ENCODE measurements around the gene FLOT2.
A peak's percentile ranks its signal among the peaks of the same experiment; 100 is the strongest.
"Not testable (repeated sequence)": the region's sequence is repeated elsewhere in the genome, so short reads cannot be mapped to it uniquely, and the experiment has no call there.

Gene FLOT2

GRCh38 chr17:28907709-28908475 is 10.4 kb upstream of the FLOT2 start:
- Histone ChIP-seq H3K36me3 (peaks cover 71% of the 10 kb centered on the region), H3K27ac (no peak overlapping the region), H3K4me3 (ENCODE audit: low read depth, low read length) (no peak overlapping the region), H3K9me3 (ENCODE audit: severe bottlenecking) (no peaks in the 10 kb centered on the region), H3K27me3 (ENCODE audit: insufficient read depth, low read depth, severe bottlenecking) (no peaks in the 10 kb centered on the region)
- no peak for DNase-seq
- no peak for TF ChIP-seq CTCF (IDR thresholded peaks at IDR 0.05; ENCODE audit: low read depth, low read length)

GRCh38 chr17:28906706-28907438 is 9.3 kb upstream of the FLOT2 start:
- TF ChIP-seq CTCF (IDR thresholded peaks at IDR 0.05; ENCODE audit: low read depth, low read length) = no peak
- Histone ChIP-seq H3K27me3 (ENCODE audit: insufficient read depth, low read depth, severe bottlenecking) (no peaks in the 10 kb centered on the region), H3K9me3 (ENCODE audit: severe bottlenecking) (no peaks in the 10 kb centered on the region), H3K4me3 (ENCODE audit: low read depth, low read length) (no peak overlapping the region), H3K36me3 (peaks cover 63% of the 10 kb centered on the region), H3K27ac (no peak overlapping the region)
- DNase-seq = no peak

GRCh38 chr17:28906276-28906675 is 8.7 kb upstream of the FLOT2 start:
- H3K27me3 ChIP-seq (ENCODE audit: insufficient read depth, low read depth, severe bottlenecking) = no peaks in the 10 kb centered on the region
- DNase-seq = no peak
- H3K9me3 ChIP-seq (ENCODE audit: severe bottlenecking) = no peaks in the 10 kb centered on the region
- no peak overlapping the region for H3K27ac ChIP-seq
- H3K4me3 ChIP-seq (ENCODE audit: low read depth, low read length) = no peak overlapping the region
- no peak for TF ChIP-seq CTCF (IDR thresholded peaks at IDR 0.05; ENCODE audit: low read depth, low read length)
- H3K36me3 ChIP-seq = peaks cover 57% of the 10 kb centered on the region

GRCh38 chr17:28904800-28905199 is 7.3 kb upstream of the FLOT2 start:
- Histone ChIP-seq H3K4me3 (ENCODE audit: low read depth, low read length) (no peak overlapping the region), H3K36me3 (peaks cover 55% of the 10 kb centered on the region), H3K27ac (no peak overlapping the region), H3K27me3 (ENCODE audit: insufficient read depth, low read depth, severe bottlenecking) (no peaks in the 10 kb centered on the region), H3K9me3 (ENCODE audit: severe bottlenecking) (no peaks in the 10 kb centered on the region)
- no peak for DNase-seq
- TF ChIP-seq CTCF (IDR thresholded peaks at IDR 0.05; ENCODE audit: low read depth, low read length) = no peak

- not testable (repeated sequence) for H3K9me3 ChIP-seq (ENCODE audit: severe bottlenecking); DNase-seq; H3K27me3 ChIP-seq (ENCODE audit: insufficient read depth, low read depth, severe bottlenecking); H3K4me3 ChIP-seq (ENCODE audit: low read depth, low read length); H3K27ac ChIP-seq
- peaks cover 52% of the 10 kb centered on the region for H3K36me3 ChIP-seq
Observed at GRCh38 chr17:28903546-28903841, 6.0 kb upstream of the FLOT2 start.

GRCh38 chr17:28902819-28903545 is 5.4 kb upstream of the FLOT2 start, which contains the start of gene DHRS13:
TSS of gene DHRS13 (minus strand) at chr17:28903079. CDS start at chr17:28902944, 135 bp downstream.
- peak; percentile 95 for DNase-seq
- Histone ChIP-seq H3K4me3 (ENCODE audit: low read depth, low read length) (peak within 1 kb of the TSS; percentile 77), H3K36me3 (peaks cover 52% of the 10 kb centered on the region), H3K27ac (peak within 1 kb of the TSS; percentile 97), H3K27me3 (ENCODE audit: insufficient read depth, low read depth, severe bottlenecking) (no peaks in the 10 kb centered on the region), H3K9me3 (ENCODE audit: severe bottlenecking) (no peaks in the 10 kb centered on the region)
- TF ChIP-seq CTCF (IDR thresholded peaks at IDR 0.05; ENCODE audit: low read depth, low read length) = peak; percentile 97
